HepG2 (cell line): ENCODE measurements around the gene ACVR1B. TPM values are rescaled to one million over a fixed set of nuclear protein-coding genes. Genes with fewer than 3 reads are reported as not detected.

Source experiments
- ADNP ChIP-seq: sonication (generic); formaldehyde crosslinking; IDR thresholded peaks from 2 replicates; pipeline ENCODE4 v1.4.0; 2020; ENCODE audit warnings: missing genetic modification reagents
- AGO1 ChIP-seq: fragments of 200-400 bp; formaldehyde crosslinking; IDR thresholded peaks from 2 replicates; pipeline ENCODE4 v1.6.1; 2017; ENCODE audit warnings: mild to moderate bottlenecking, low read depth, low read length, moderate library complexity; ENCODE audit not compliant: poor library complexity, severe bottlenecking
- ESRRA ChIP-seq: sonication (generic); formaldehyde crosslinking; IDR thresholded peaks from 2 replicates; pipeline ENCODE4 v1.5.1; 2020; ENCODE audit warnings: mild to moderate bottlenecking, low read depth, missing genetic modification reagents
- GATAD2A ChIP-seq: IDR thresholded peaks from 2 replicates; pipeline ENCODE4 v1.6.1; 2016
- MBD4 ChIP-seq: IDR thresholded peaks from 2 replicates; pipeline ENCODE4 v1.6.1; 2012; ENCODE audit warnings: low read length, inconsistent platforms, borderline replicate concordance
- NPAS2 ChIP-seq: sonication (generic); formaldehyde crosslinking; IDR thresholded peaks from 2 replicates; pipeline ENCODE4 v1.8.0; 2022; ENCODE audit warnings: mild to moderate bottlenecking, missing genetic modification reagents, borderline replicate concordance
- RXRB ChIP-seq: IDR thresholded peaks from 2 replicates; pipeline ENCODE4 v1.6.1; 2016; ENCODE audit warnings: borderline replicate concordance, missing genetic modification reagents, missing compliant biosample characterization
- STAG1 ChIP-seq: sonication (generic); formaldehyde crosslinking; IDR thresholded peaks from 2 replicates; pipeline ENCODE4 v1.4.0; 2020; ENCODE audit warnings: missing genetic modification reagents
- ZFY ChIP-seq: sonication (generic); formaldehyde crosslinking; IDR thresholded peaks from 2 replicates; pipeline ENCODE4 v1.4.0; 2020; ENCODE audit warnings: missing genetic modification reagents
- ZNF20 ChIP-seq: sonication (generic); formaldehyde crosslinking; IDR thresholded peaks from 2 replicates; pipeline ENCODE4 v1.4.0; 2020; ENCODE audit warnings: mild to moderate bottlenecking, moderate library complexity, missing genetic modification reagents
- ZNF263 ChIP-seq: sonication (generic); formaldehyde crosslinking; IDR thresholded peaks from 2 replicates; pipeline ENCODE4 v1.4.0; 2020; ENCODE audit warnings: missing genetic modification reagents
- ZNF589 ChIP-seq: sonication (generic); formaldehyde crosslinking; conservative IDR thresholded peaks from 2 replicates; pipeline ENCODE4 v1.8.0; 2022; ENCODE audit warnings: mild to moderate bottlenecking, moderate library complexity, missing genetic modification reagents
- ZNF652 ChIP-seq: IDR thresholded peaks from 2 replicates; pipeline ENCODE4 v1.6.1; 2016; ENCODE audit warnings: low read depth, borderline replicate concordance
- ZNF713 ChIP-seq: sonication (generic); formaldehyde crosslinking; IDR thresholded peaks from 2 replicates; pipeline ENCODE4 v1.4.0; 2020; ENCODE audit warnings: mild to moderate bottlenecking, missing genetic modification reagents
- polyA plus RNA-seq, 8 experiments: library from polyadenylated mRNA; depleted of rRNA in 3 of 8; stranded (reverse) in 7 of 8; unstranded in 1 of 8; fragments of >200 nt; fragmentation: Illumina TruSeq in 4 of 8; extraction: Trizol in 4 of 8; gene quantifications; 2 replicates each; pipeline versions ENCODE4 v1.2.1 to v1.2.3, GENCODE V29; 2011 to 2016; ENCODE audit warnings: low read depth in 4 of 8, missing spikeins in 1 of 8, mixed read lengths in 1 of 8; ENCODE audit not compliant: insufficient read depth in 1 of 8
- total RNA-seq, 5 experiments: library from RNA; depleted of rRNA; stranded (reverse); fragments of >200 nt; fragmentation: Illumina TruSeq; extraction: Trizol; gene quantifications; 2 replicates each; pipeline ENCODE4 v1.2.3, GENCODE V29; 2016; ENCODE audit warnings: low read depth in 1 of 5
- TF ChIP-seq, protein P1 (sequence below): sonication (generic); formaldehyde crosslinking; IDR thresholded peaks from 2 replicates; pipeline ENCODE4 v1.4.0; 2020; ENCODE audit warnings: missing genetic modification reagents, borderline replicate concordance
- TF ChIP-seq, protein P2 (sequence below): sonication (generic); formaldehyde crosslinking; IDR thresholded peaks from 2 replicates; pipeline ENCODE4 v1.4.0; 2020; ENCODE audit warnings: missing genetic modification reagents, borderline replicate concordance
- TF ChIP-seq, protein P3 (sequence below): sonication (generic); formaldehyde crosslinking; IDR thresholded peaks from 2 replicates; pipeline ENCODE4 v1.5.0; 2020; ENCODE audit warnings: mild to moderate bottlenecking, missing genetic modification reagents, moderate library complexity
- TF ChIP-seq, protein P4 (sequence below): sonication (generic); formaldehyde crosslinking; IDR thresholded peaks from 2 replicates; pipeline ENCODE4 v1.4.0; 2020; ENCODE audit warnings: low read depth, mild to moderate bottlenecking, missing genetic modification reagents

ACVR1B gene
- total and polyA plus RNA-seq, 2 of the 13 experiments (the other 11 are each of a cell fraction or from before 2014, with no cell fraction given): 8.9 to 12.1 TPM

DNA sequence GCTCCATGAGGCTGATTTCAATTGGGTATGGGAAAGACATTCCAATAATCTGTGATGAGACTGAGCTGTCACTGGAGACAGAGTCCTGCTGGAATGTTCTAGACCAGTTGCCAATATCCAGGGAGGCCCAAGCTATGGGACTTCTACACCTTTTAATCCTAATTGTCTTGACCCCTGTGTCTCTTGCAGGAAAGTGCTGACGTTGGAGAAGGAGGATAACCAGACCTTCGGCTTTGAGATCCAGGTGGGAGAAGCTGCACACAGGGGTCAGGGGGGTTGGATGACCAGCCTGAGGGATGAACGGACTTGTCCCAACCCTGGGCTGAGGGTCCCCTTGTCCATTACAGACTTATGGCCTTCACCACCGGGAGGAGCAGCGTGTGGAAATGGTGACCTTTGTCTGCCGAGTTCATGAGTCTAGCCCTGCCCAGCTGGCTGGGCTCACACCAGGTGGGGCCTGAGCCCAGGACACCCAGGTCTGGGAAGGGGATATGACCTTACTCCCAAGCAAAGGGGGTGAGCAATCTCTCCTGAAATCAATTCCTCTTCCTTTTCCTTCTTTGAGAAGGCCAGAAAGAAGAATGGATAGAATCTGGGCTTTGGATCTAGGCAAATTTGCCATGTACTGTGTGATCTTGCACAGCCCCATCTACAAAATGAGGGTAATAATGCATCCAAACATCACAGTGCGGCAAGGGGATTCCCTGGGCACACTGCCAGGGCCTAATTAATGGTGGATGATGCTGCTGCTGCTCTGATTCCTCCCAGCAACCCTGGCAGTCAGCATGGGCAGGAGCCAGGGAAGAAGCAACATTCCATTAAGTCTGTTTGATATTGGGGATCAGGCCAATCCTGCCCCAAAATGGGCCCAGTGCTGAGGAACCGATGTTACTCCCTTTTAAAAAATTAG lies 59.4 kb downstream of the ACVR1B start (continued):
- TF ChIP-seq, protein P1, sequence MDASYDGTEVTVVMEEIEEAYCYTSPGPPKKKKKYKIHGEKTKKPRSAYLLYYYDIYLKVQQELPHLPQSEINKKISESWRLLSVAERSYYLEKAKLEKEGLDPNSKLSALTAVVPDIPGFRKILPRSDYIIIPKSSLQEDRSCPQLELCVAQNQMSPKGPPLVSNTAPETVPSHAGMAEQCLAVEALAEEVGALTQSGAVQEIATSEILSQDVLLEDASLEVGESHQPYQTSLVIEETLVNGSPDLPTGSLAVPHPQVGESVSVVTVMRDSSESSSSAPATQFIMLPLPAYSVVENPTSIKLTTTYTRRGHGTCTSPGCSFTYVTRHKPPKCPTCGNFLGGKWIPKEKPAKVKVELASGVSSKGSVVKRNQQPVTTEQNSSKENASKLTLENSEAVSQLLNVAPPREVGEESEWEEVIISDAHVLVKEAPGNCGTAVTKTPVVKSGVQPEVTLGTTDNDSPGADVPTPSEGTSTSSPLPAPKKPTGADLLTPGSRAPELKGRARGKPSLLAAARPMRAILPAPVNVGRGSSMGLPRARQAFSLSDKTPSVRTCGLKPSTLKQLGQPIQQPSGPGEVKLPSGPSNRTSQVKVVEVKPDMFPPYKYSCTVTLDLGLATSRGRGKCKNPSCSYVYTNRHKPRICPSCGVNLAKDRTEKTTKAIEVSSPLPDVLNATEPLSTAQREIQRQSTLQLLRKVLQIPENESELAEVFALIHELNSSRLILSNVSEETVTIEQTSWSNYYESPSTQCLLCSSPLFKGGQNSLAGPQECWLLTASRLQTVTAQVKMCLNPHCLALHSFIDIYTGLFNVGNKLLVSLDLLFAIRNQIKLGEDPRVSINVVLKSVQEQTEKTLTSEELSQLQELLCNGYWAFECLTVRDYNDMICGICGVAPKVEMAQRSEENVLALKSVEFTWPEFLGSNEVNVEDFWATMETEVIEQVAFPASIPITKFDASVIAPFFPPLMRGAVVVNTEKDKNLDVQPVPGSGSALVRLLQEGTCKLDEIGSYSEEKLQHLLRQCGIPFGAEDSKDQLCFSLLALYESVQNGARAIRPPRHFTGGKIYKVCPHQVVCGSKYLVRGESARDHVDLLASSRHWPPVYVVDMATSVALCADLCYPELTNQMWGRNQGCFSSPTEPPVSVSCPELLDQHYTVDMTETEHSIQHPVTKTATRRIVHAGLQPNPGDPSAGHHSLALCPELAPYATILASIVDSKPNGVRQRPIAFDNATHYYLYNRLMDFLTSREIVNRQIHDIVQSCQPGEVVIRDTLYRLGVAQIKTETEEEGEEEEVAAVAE (CRISPR knock-in tag): 0 out of 2 replicates have a peak, but pooled peaks have one; percentile 5
- TF ChIP-seq, protein P2, sequence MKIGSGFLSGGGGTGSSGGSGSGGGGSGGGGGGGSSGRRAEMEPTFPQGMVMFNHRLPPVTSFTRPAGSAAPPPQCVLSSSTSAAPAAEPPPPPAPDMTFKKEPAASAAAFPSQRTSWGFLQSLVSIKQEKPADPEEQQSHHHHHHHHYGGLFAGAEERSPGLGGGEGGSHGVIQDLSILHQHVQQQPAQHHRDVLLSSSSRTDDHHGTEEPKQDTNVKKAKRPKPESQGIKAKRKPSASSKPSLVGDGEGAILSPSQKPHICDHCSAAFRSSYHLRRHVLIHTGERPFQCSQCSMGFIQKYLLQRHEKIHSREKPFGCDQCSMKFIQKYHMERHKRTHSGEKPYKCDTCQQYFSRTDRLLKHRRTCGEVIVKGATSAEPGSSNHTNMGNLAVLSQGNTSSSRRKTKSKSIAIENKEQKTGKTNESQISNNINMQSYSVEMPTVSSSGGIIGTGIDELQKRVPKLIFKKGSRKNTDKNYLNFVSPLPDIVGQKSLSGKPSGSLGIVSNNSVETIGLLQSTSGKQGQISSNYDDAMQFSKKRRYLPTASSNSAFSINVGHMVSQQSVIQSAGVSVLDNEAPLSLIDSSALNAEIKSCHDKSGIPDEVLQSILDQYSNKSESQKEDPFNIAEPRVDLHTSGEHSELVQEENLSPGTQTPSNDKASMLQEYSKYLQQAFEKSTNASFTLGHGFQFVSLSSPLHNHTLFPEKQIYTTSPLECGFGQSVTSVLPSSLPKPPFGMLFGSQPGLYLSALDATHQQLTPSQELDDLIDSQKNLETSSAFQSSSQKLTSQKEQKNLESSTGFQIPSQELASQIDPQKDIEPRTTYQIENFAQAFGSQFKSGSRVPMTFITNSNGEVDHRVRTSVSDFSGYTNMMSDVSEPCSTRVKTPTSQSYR (CRISPR knock-in tag): no peak
- peak; percentile 10; the same call in 1 of the 2 replicates for TF ChIP-seq ZNF263 (CRISPR knock-in tag)
- no peak for TF ChIP-seq AGO1
- no peak for TF ChIP-seq ADNP (CRISPR knock-in tag)
- TF ChIP-seq ZNF589 (CRISPR knock-in tag): no peak
- TF ChIP-seq ESRRA: 0 out of 2 replicates have a peak, but pooled peaks have one; percentile 49
- TF ChIP-seq STAG1 (CRISPR knock-in tag): no peak
- peak; percentile 3; the same call in 1 of the 2 replicates for TF ChIP-seq ZFY (CRISPR knock-in tag)
- TF ChIP-seq ZNF20 (CRISPR knock-in tag): no peak
- TF ChIP-seq NPAS2 (CRISPR knock-in tag): no peak
- TF ChIP-seq, protein P3, sequence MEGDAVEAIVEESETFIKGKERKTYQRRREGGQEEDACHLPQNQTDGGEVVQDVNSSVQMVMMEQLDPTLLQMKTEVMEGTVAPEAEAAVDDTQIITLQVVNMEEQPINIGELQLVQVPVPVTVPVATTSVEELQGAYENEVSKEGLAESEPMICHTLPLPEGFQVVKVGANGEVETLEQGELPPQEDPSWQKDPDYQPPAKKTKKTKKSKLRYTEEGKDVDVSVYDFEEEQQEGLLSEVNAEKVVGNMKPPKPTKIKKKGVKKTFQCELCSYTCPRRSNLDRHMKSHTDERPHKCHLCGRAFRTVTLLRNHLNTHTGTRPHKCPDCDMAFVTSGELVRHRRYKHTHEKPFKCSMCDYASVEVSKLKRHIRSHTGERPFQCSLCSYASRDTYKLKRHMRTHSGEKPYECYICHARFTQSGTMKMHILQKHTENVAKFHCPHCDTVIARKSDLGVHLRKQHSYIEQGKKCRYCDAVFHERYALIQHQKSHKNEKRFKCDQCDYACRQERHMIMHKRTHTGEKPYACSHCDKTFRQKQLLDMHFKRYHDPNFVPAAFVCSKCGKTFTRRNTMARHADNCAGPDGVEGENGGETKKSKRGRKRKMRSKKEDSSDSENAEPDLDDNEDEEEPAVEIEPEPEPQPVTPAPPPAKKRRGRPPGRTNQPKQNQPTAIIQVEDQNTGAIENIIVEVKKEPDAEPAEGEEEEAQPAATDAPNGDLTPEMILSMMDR (CRISPR knock-in tag): peak; percentile 33; the same call in 1 of the 2 replicates
- no peak for TF ChIP-seq ZNF713 (CRISPR knock-in tag)
- TF ChIP-seq, protein P4, sequence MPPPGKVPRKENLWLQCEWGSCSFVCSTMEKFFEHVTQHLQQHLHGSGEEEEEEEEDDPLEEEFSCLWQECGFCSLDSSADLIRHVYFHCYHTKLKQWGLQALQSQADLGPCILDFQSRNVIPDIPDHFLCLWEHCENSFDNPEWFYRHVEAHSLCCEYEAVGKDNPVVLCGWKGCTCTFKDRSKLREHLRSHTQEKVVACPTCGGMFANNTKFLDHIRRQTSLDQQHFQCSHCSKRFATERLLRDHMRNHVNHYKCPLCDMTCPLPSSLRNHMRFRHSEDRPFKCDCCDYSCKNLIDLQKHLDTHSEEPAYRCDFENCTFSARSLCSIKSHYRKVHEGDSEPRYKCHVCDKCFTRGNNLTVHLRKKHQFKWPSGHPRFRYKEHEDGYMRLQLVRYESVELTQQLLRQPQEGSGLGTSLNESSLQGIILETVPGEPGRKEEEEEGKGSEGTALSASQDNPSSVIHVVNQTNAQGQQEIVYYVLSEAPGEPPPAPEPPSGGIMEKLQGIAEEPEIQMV (CRISPR knock-in tag): no peak
- TF ChIP-seq MBD4: no peak
- 0 out of 2 replicates have a peak, but pooled peaks have one; percentile 17 for TF ChIP-seq GATAD2A (CRISPR knock-in tag)
- peak; percentile 22; the same call in 1 of the 2 replicates for TF ChIP-seq RXRB (CRISPR knock-in tag)
- TF ChIP-seq ZNF652: no peak
